ENCODE data around the gene KTN1.

DNA sequence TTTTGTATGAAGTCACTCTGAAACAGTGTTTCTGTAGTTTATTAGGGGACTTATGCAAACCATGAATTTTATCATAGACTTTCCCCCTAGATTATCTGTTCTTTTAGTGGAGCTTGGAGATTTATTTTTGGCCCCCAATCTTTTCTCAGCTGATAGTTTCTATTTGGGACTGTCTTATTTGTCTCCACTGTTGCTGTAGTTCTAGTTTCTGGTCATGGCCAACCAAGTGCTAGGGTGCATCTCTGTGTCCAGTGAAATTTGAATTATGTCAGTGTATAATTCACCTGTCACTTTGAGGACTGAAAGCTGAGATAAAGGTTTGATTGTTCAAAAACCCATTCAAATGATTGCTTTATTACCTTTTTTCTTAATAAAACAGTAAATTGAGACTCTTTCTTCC, 61.3 kb downstream of the KTN1 start:
- TF ChIP-seq EZH2 (IDR thresholded peaks at IDR 0.05; ENCODE audit: insufficient read depth, poor library complexity, severe bottlenecking) = no peak
- no peak for TF ChIP-seq EZH2phosphoT487 (IDR thresholded peaks at IDR 0.05; ENCODE audit: insufficient read depth, low read depth)

Data from GM23248 (cell line).